ENCODE data around the gene PFKL. TPM values are rescaled to one million over a fixed set of nuclear protein-coding genes. Genes with fewer than 3 reads are reported as not detected.
"Not testable (repeated sequence)": the region's sequence is repeated elsewhere in the genome, so short reads cannot be mapped to it uniquely, and the experiment has no call there.

The PFKL gene
- total RNA-seq, 1 donor from 2014 or later: 125 TPM

- no peak overlapping the region for H3K4me3 ChIP-seq (ENCODE audit: low read depth, low read length)
- no peak for TF ChIP-seq CTCF (conservative IDR thresholded peaks at IDR 0.05; ENCODE audit: low read depth, low read length)
- DNase-seq (ENCODE audit: low read depth): no peak
Measured at GRCh38 chr21:44279354-44280260, 20.2 kb upstream of the PFKL start.

- no peak for TF ChIP-seq CTCF (conservative IDR thresholded peaks at IDR 0.05; ENCODE audit: low read depth, low read length)
- no peak overlapping the region for H3K4me3 ChIP-seq (ENCODE audit: low read depth, low read length)
Measured at GRCh38 chr21:44281801-44282200, 18.1 kb upstream of the PFKL start.

GRCh38 chr21:44282370-44282769 is 17.5 kb upstream of the PFKL start:
- no peak for DNase-seq (ENCODE audit: low read depth)
- no peak for TF ChIP-seq CTCF (conservative IDR thresholded peaks at IDR 0.05; ENCODE audit: low read depth, low read length)
- no peak overlapping the region for H3K4me3 ChIP-seq (ENCODE audit: low read depth, low read length)

More at GRCh38 chr21:44281801-44282200, 18.1 kb upstream of the PFKL start:
- no peak for DNase-seq (ENCODE audit: low read depth)

GRCh38 chr21:44283211-44283785 is 16.6 kb upstream of the PFKL start:
- not testable (repeated sequence) for H3K4me3 ChIP-seq (ENCODE audit: low read depth, low read length); DNase-seq (ENCODE audit: low read depth)

GRCh38 chr21:44283948-44284347 is 15.9 kb upstream of the PFKL start:
- H3K4me3 ChIP-seq (ENCODE audit: low read depth, low read length): no peak overlapping the region
- no peak for DNase-seq (ENCODE audit: low read depth)
- no peak for TF ChIP-seq CTCF (conservative IDR thresholded peaks at IDR 0.05; ENCODE audit: low read depth, low read length)

- no peak for DNase-seq (ENCODE audit: low read depth)
- TF ChIP-seq CTCF (conservative IDR thresholded peaks at IDR 0.05; ENCODE audit: low read depth, low read length): no peak
- no peak within 1 kb of the TSS for H3K4me3 ChIP-seq (ENCODE audit: low read depth, low read length)
Measured at GRCh38 chr21:44285138-44285992, 14.5 kb upstream of the PFKL start, which contains the start of gene AIRE. Gene AIRE (plus strand): TSS chr21:44285876. CDS start chr21:44286007, 131 bp downstream.
